Stimulated activated naive CD4-positive, alpha-beta T cell (primary cell): Measurements from ENCODE around the gene RCSD1.
"Not testable (repeated sequence)": the region's sequence is repeated elsewhere in the genome, so short reads cannot be mapped to it uniquely, and the experiment has no call there.

ENCODE experiments used
- DNase-seq, 6 experiments: peaks; one replicate each; lab custom pipeline; 2025; lab: John Stamatoyannopoulos, UW

The RCSD1 gene

DNA sequence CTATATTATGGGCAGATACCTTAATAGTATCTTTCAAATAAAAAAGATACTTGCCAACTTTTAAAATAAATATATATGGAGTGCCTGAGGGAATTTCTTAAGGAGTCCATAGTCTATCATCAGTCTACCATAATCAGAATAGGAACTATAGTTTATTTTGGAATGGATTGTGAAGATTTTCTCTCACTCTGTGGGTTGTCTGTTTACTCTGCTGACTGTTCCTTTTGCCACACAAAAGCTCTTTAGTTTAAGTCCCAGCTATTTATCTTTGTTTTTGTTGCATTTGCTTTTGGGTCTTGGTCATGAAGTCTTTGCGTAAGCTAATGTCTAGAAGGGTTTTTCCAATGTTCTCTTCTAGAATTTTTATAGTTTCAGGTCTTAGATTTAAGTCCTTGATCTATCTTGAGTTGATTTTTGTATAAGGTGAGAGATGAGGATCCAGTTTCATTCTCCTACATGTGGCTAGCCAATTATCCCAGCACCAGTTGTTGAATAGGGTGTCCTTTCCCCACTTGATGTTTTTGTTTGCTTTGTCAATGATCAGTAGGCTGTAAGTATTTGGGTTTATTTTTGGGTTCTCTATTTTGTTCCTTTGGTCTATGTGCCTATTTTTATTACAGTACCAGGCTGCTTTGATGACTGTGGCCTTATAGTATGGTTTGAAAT lies 112.5 kb downstream of the RCSD1 start:
- DNase-seq, result not testable (repeated sequence)

GRCh38 chr1:167744901-167745300 lies 114.9 kb downstream of the RCSD1 start:
- DNase-seq, result no peak

DNA sequence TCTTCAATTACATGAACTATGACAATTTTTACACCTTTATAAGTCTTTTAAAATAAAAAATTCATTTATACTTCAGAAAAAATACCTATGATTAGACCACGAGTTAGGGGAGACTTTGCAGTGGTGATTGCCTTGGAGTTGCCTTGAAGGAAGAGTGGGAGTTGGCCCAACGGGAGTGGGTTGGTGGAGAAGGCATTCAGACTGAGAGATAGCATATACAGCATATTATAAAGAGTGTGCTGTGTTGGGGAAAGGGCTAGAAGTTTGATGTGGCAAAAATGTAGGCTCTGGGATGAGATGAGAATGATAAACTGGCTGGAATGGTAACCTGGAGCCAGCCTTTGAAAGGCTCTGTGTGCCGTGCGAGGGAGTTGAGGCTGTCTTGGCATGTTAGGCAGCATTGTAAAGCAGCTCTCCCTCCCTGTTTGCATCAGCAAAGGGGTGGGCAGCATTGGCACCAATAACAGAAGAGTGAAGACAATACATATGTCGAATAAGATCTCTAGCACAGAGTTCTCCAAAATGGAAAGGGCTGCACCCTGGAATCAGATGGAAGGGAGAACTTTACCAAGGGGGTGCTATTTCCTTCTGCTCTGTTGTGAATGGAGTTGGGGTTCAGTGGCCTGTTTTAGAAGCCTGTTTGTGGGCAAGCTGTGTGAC lies 116.1 kb downstream of the RCSD1 start:
- no peak for DNase-seq

DNA sequence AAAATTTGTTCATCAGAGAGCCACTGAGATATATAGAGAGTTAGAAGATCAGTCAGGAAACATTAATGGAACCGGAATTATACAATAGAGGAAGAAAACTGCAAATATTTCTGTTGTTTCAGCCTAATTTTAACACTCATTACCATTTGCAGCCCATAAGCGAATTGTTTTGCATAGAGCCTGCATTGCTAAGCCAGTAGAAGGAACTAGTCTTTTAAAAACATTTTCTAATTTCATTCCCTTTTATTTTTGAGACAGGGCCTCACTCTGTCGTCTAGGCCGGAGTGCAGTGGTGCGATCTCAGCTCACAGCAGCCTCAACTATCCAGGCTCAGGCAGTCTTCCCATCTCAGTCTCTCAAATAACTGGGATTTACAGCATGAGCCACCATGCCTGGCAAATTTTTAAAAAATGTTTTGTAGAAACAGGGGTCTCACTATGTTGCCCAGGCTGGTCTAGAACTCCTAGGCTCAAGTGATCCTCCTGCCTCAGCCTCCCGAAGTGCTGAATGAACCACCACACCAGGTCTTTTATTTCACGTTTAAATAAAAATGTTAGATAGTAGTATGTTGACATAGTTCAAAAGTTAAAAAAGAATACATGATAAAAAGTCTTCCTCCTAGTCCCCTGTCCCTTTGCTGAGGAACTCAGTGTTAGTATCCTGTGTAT lies 117.1 kb downstream of the RCSD1 start:
- DNase-seq, result no peak

- no peak for DNase-seq
Observed at GRCh38 chr1:167747988-167748387, 118.0 kb downstream of the RCSD1 start.

DNA sequence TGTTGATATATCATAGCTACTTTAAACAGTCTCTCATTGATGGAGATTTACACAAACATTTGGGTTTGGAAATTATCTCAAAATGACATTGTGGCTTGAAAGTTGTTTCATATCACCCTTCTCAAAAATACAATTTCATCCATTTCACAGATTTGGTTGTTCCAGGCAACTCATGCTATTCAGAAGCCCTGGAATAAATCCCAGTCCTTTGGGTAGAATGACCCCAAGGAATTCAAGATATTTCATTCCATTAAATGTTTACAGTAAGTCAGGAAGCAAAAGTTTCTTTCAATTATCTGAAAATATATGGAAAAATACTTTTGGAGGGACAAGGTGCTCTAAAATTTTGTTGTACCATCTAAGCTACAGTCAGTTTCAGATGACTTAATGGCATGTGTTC lies 118.9 kb downstream of the RCSD1 start:
- DNase-seq, result no peak

- DNase-seq, result no peak
Observed at GRCh38 chr1:167749741-167750140, 119.7 kb downstream of the RCSD1 start.

GRCh38 chr1:167750641-167751040 lies 120.6 kb downstream of the RCSD1 start:
- DNase-seq, result no peak

- DNase-seq, result no peak
Observed at GRCh38 chr1:167751676-167752075, 121.6 kb downstream of the RCSD1 start.

- no peak for DNase-seq
Observed at GRCh38 chr1:167752219-167752985, 122.4 kb downstream of the RCSD1 start.

DNA sequence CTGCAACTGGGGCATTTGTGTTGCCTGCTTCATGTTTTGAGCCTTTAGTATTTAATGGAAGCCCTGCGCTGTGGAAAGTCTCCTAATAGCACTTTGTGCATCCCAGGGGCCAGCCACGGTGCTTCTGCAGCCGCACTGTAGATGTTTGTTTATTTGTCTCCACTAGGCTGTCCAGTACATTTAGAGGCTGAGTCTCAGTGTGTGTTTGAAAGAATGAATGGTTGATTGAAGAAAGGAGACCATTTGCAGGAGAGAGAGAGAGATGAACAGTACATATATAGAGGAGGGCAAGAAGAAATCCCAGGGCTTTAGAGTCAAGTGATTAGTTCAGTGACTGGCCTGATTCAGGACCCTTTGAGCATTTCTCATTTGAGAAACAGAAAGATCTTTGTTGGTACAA lies 125.6 kb downstream of the RCSD1 start:
- DNase-seq, result no peak
